ENCODE data around the gene ALAS1.
A peak's percentile ranks its signal among the peaks of the same experiment; 100 is the strongest.
"Not testable (repeated sequence)": the region's sequence is repeated elsewhere in the genome, so short reads cannot be mapped to it uniquely, and the experiment has no call there.

Gene ALAS1

GRCh38 chr3:52197842-52198625 lies at the start of gene ALAS1:
TSS of gene ALAS1 (plus strand) at chr3:52198160. CDS start at chr3:52199242, 1,082 bp downstream.
- DNase-seq: peak; percentile 77 to 84

- no peak for DNase-seq
These were observed 48.9 kb upstream of the ALAS1 start for GRCh38 chr3:52149021-52149420.

GRCh38 chr3:52149726-52150125 lies 48.2 kb upstream of the ALAS1 start:
- no peak for DNase-seq

- DNase-seq: no peak
These were observed 47.6 kb upstream of the ALAS1 start for GRCh38 chr3:52150357-52150756.

- no peak for DNase-seq
These were observed 47.1 kb upstream of the ALAS1 start for GRCh38 chr3:52150860-52151259.

- not testable (repeated sequence) for DNase-seq
These were observed 46.0 kb upstream of the ALAS1 start for GRCh38 chr3:52151991-52152390.

- peak in 1 of 2 experiments; percentile 14 for DNase-seq
These were observed 44.4 kb upstream of the ALAS1 start for GRCh38 chr3:52153389-52154096.

GRCh38 chr3:52154135-52155094 lies 43.5 kb upstream of the ALAS1 start, which contains the start of gene POC1A:
TSS of gene POC1A (minus strand) at chr3:52154423. CDS start at chr3:52154372, 51 bp downstream.
- DNase-seq: peak; percentile 90 to 95

GRCh38 chr3:52155912-52156311 lies 42.0 kb upstream of the ALAS1 start:
- DNase-seq: no peak

GRCh38 chr3:52159503-52159902 lies 38.5 kb upstream of the ALAS1 start:
- no peak for DNase-seq

GRCh38 chr3:52162250-52162872 lies 35.6 kb upstream of the ALAS1 start:
- no peak for DNase-seq

GRCh38 chr3:52167240-52167639 lies 30.7 kb upstream of the ALAS1 start:
- DNase-seq: no peak

GRCh38 chr3:52170217-52170616 lies 27.7 kb upstream of the ALAS1 start:
- DNase-seq: not testable (repeated sequence)

- peak in 1 of 2 experiments; percentile 12 for DNase-seq
These were observed 26.3 kb upstream of the ALAS1 start for GRCh38 chr3:52171514-52172261.

GRCh38 chr3:52172262-52172757 lies 25.6 kb upstream of the ALAS1 start:
- no peak for DNase-seq

GRCh38 chr3:52173101-52173500 lies 24.9 kb upstream of the ALAS1 start:
- DNase-seq: no peak

- no peak for DNase-seq
These were observed 23.1 kb upstream of the ALAS1 start for GRCh38 chr3:52174896-52175295.

GRCh38 chr3:52175416-52176179 lies 22.4 kb upstream of the ALAS1 start:
- no peak for DNase-seq

- DNase-seq: no peak
These were observed 21.7 kb upstream of the ALAS1 start for GRCh38 chr3:52176180-52176752.
